ENCODE results near the gene DESI2. TPM values are rescaled to one million over a fixed set of nuclear protein-coding genes. Genes with fewer than 3 reads are reported as not detected.
"Not testable (repeated sequence)": the region's sequence is repeated elsewhere in the genome, so short reads cannot be mapped to it uniquely, and the experiment has no call there.

DESI2 gene
- total RNA-seq, 2 experiments from 2014 or later, result 24.8 to 25.6 TPM

- H3K9me3 Mint-ChIP-seq, result no peaks in the 10 kb centered on the region
- peak; percentile 50 for DNase-seq
- H3K4me1 Mint-ChIP-seq (ENCODE audit: low read depth), result peaks cover 3% of the 10 kb centered on the region
- intact Hi-C loops (cut with micrococcal nuclease), result no loop called here
- H3K27me3 Mint-ChIP-seq, result no peaks in the 10 kb centered on the region
- no peak overlapping the region for H3K4me3 Mint-ChIP-seq
- CTCF ChIA-PET, result interaction anchor here (0.6 to 1.2 kb wide), 2 partner anchors 84 to 87 kb away, joined by 4 read pairs; no protein-coding TSS in a partner anchor
- H3K27ac Mint-ChIP-seq, result no peak overlapping the region
- POLR2A ChIA-PET, result no interaction called here
- no peaks in the 10 kb centered on the region for H3K36me3 Mint-ChIP-seq
Measured at GRCh38 chr1:244712669-244713068, 59.7 kb downstream of the DESI2 start.

GRCh38 chr1:244713332-244713731 lies 60.4 kb downstream of the DESI2 start:
- intact Hi-C loops (cut with micrococcal nuclease), result no loop called here
- CTCF ChIA-PET, result interaction anchor here (0.6 to 1.2 kb wide), 2 partner anchors 84 to 86 kb away, joined by 4 read pairs; no protein-coding TSS in a partner anchor
- POLR2A ChIA-PET, result no interaction called here
- Mint-ChIP-seq H3K27me3 (no peaks in the 10 kb centered on the region), H3K36me3 (no peaks in the 10 kb centered on the region), H3K27ac (no peak overlapping the region), H3K4me1 (ENCODE audit: low read depth) (peaks cover 3% of the 10 kb centered on the region), H3K4me3 (no peak overlapping the region), H3K9me3 (no peaks in the 10 kb centered on the region)
- no peak for DNase-seq

- intact Hi-C loops (cut with micrococcal nuclease), result loop anchor here (5.0 kb wide), 1 partner anchor 126 kb away; no protein-coding TSS in a partner anchor
- H3K27me3 Mint-ChIP-seq, result peaks cover 22% of the 10 kb centered on the region
- H3K27ac Mint-ChIP-seq, result no peak overlapping the region
- DNase-seq, result no peak
- H3K4me1 Mint-ChIP-seq (ENCODE audit: low read depth), result peaks cover 12% of the 10 kb centered on the region
- ChIA-PET POLR2A (no interaction called here), CTCF (no interaction called here)
- no peaks in the 10 kb centered on the region for H3K9me3 Mint-ChIP-seq
- H3K36me3 Mint-ChIP-seq, result no peaks in the 10 kb centered on the region
- no peak overlapping the region for H3K4me3 Mint-ChIP-seq
Measured at GRCh38 chr1:244727871-244728474, 75.0 kb downstream of the DESI2 start.

GRCh38 chr1:244730153-244730933 lies 77.4 kb downstream of the DESI2 start:
- Mint-ChIP-seq H3K27me3 (peaks cover 23% of the 10 kb centered on the region), H3K36me3 (no peaks in the 10 kb centered on the region), H3K27ac (no peak overlapping the region), H3K4me1 (ENCODE audit: low read depth) (peaks cover 12% of the 10 kb centered on the region), H3K4me3 (peak overlapping the region; percentile 76), H3K9me3 (no peaks in the 10 kb centered on the region)
- POLR2A ChIA-PET, result interaction anchor here (1.0 kb wide), 1 partner anchor 78 kb away, joined by 3 read pairs; no protein-coding TSS in a partner anchor
- intact Hi-C loops (cut with micrococcal nuclease), result no loop called here
- CTCF ChIA-PET, result interaction anchor here (0.5 to 0.6 kb wide), 2 partner anchors 102 to 127 kb away, joined by 3 read pairs; no protein-coding TSS in a partner anchor
- peak; percentile 38 for DNase-seq

DNA sequence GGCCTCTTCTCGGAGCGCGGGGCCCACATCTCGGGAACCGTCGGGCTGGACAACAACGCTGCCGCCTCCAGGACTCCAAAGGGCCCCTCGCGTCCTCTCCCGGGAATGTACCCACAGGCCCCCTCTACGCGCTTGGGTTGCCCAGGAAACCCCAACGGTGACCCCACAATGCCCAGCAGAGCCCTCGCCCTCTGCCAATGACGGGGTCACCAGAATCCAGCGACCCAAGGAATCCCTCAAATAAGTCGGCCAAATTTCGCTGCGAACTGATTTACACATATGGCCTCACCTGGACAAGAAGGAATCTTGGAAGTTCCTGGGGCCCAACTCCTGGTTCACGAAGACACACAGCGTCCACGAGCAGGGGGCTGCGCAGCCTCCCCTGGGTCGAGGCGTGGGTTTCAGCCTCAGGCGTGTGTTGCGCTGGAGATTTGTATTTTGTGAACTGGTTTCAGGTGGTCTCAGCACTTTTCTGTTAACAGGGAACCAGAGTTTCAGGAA lies 78.1 kb downstream of the DESI2 start:
- H3K27me3 Mint-ChIP-seq, result peaks cover 23% of the 10 kb centered on the region
- H3K27ac Mint-ChIP-seq, result no peak overlapping the region
- peaks cover 12% of the 10 kb centered on the region for H3K4me1 Mint-ChIP-seq (ENCODE audit: low read depth)
- no peaks in the 10 kb centered on the region for H3K9me3 Mint-ChIP-seq
- no peak for DNase-seq
- CTCF ChIA-PET, result interaction anchor here (0.5 kb wide), 1 partner anchor 102 kb away, joined by 3 read pairs; no protein-coding TSS in a partner anchor
- POLR2A ChIA-PET, result no interaction called here
- intact Hi-C loops (cut with micrococcal nuclease), result no loop called here
- no peaks in the 10 kb centered on the region for H3K36me3 Mint-ChIP-seq
- peak overlapping the region; percentile 64 for H3K4me3 Mint-ChIP-seq

DNA sequence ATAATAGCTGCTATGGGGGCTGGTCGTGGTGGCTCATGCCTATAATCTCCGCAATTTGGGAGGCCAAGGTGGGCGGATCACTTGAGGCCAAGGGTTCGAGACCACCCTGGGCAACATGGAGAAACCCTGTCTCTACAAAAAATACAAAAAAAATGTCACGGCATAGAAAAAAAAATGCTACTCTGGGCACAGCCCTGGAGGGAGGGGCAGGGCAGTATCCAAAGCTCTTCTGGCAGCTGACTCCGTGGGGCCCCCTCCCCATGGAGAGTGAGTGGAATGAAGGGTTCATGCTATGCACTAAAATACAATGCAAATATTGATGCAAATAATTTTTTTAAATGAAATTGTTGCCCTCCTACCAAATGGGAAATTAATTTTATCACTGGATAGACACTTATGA lies 78.7 kb downstream of the DESI2 start:
- no peak for DNase-seq
- no peak overlapping the region for H3K27ac Mint-ChIP-seq
- peaks cover 23% of the 10 kb centered on the region for H3K27me3 Mint-ChIP-seq
- no peaks in the 10 kb centered on the region for H3K9me3 Mint-ChIP-seq
- H3K4me3 Mint-ChIP-seq, result peak overlapping the region; percentile 5
- H3K36me3 Mint-ChIP-seq, result no peaks in the 10 kb centered on the region
- POLR2A ChIA-PET, result no interaction called here
- intact Hi-C loops (cut with micrococcal nuclease), result no loop called here
- CTCF ChIA-PET, result interaction anchor here (1.3 kb wide), 1 partner anchor 128 kb away, joined by 5 read pairs; no protein-coding TSS in a partner anchor
- peaks cover 12% of the 10 kb centered on the region for H3K4me1 Mint-ChIP-seq (ENCODE audit: low read depth)

GRCh38 chr1:244732851-244733450 lies 80.0 kb downstream of the DESI2 start:
- Mint-ChIP-seq H3K27ac (no peak overlapping the region), H3K4me3 (no peak overlapping the region), H3K36me3 (no peaks in the 10 kb centered on the region), H3K27me3 (peaks cover 22% of the 10 kb centered on the region), H3K4me1 (ENCODE audit: low read depth) (peaks cover 12% of the 10 kb centered on the region), H3K9me3 (no peaks in the 10 kb centered on the region)
- ChIA-PET POLR2A (no interaction called here), CTCF (interaction anchor here (1.3 kb wide), 1 partner anchor 129 kb away, joined by 5 read pairs; no protein-coding TSS in a partner anchor)
- intact Hi-C loops (cut with micrococcal nuclease), result no loop called here
- DNase-seq, result no peak

GRCh38 chr1:244735404-244735803 lies 82.5 kb downstream of the DESI2 start:
- Mint-ChIP-seq H3K36me3 (no peaks in the 10 kb centered on the region), H3K9me3 (no peaks in the 10 kb centered on the region), H3K27me3 (peaks cover 12% of the 10 kb centered on the region), H3K4me3 (no peak overlapping the region), H3K4me1 (ENCODE audit: low read depth) (peaks cover 2% of the 10 kb centered on the region), H3K27ac (no peak overlapping the region)
- DNase-seq, result no peak
- intact Hi-C loops (cut with micrococcal nuclease), result no loop called here
- CTCF ChIA-PET, result no interaction called here
- POLR2A ChIA-PET, result no interaction called here

DNA sequence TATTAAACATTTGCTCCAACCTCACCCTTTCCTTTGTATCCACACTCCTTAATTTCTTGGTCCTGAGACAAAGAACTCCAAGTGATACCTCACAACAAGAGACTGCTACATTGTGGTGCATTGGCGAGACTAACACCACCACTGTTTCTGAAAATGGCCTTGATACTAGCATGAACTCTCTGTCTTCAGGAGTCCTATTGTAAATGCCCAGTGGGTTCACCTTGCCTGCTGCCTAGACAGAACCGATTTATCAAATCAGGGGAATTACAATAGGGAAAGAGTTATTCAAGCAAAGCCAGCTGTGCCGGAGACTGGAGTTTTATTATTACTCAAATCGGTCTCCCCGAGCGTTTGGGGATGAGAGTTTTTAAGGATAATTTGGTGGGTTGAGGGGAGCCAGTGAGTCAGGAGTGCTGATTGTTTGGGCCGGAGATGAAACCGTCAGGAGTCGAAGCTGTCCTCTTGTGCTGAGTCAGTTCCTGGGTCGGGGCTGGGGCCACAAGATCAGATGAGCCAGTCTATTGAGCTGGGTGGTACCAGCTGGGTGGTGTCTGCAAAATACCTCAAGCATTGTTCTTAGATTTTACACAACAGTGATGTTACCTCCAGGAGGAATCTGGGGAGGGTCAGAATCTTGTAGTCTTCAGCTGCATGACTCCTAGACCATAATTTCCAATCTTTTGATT lies 83.1 kb downstream of the DESI2 start:
- no peaks in the 10 kb centered on the region for H3K36me3 Mint-ChIP-seq
- peaks cover 10% of the 10 kb centered on the region for H3K27me3 Mint-ChIP-seq
- no peaks in the 10 kb centered on the region for H3K9me3 Mint-ChIP-seq
- no peaks in the 10 kb centered on the region for H3K4me1 Mint-ChIP-seq (ENCODE audit: low read depth)
- ChIA-PET POLR2A (no interaction called here), CTCF (no interaction called here)
- H3K27ac Mint-ChIP-seq, result no peak overlapping the region
- no peak overlapping the region for H3K4me3 Mint-ChIP-seq
- no peak for DNase-seq
- intact Hi-C loops (cut with micrococcal nuclease), result no loop called here

DNA sequence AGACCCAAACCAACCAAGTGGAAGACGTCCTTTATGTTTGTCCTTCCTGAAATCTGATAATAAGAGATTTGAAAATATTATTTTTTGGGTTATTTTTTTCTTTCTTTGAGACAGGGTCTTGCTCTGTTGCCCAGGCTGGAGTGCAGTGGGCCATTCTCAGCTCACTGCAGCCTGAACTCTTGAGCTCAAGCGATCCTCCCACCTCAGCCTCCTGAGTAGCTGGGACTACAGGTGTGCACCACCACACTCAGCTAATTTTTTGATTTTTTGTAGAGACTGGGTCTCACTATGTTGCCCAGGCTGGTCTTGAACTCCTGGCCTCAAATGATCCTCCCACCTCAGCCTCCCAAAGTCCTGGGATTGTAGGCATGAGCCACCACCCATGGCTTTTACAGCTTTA lies 86.2 kb downstream of the DESI2 start:
- DNase-seq; H3K27ac Mint-ChIP-seq; H3K36me3 Mint-ChIP-seq; intact Hi-C loops (cut with micrococcal nuclease); H3K9me3 Mint-ChIP-seq; H3K4me1 Mint-ChIP-seq (ENCODE audit: low read depth); POLR2A ChIA-PET; H3K4me3 Mint-ChIP-seq; H3K27me3 Mint-ChIP-seq: not testable (repeated sequence)
- CTCF ChIA-PET, result interaction anchor here (0.6 kb wide), 1 partner anchor 235 kb away, joined by 3 read pairs; no protein-coding TSS in a partner anchor

GRCh38 chr1:244740027-244740617 lies 87.2 kb downstream of the DESI2 start:
- H3K4me1 Mint-ChIP-seq (ENCODE audit: low read depth); H3K4me3 Mint-ChIP-seq; H3K9me3 Mint-ChIP-seq; DNase-seq; H3K27ac Mint-ChIP-seq; H3K36me3 Mint-ChIP-seq; H3K27me3 Mint-ChIP-seq; POLR2A ChIA-PET; intact Hi-C loops (cut with micrococcal nuclease): not testable (repeated sequence)
- CTCF ChIA-PET, result interaction anchor here (1.0 kb wide), 1 partner anchor 12 kb away, joined by 3 read pairs; no protein-coding TSS in a partner anchor
